ENCODE data around the gene PLPP3.

DNA sequence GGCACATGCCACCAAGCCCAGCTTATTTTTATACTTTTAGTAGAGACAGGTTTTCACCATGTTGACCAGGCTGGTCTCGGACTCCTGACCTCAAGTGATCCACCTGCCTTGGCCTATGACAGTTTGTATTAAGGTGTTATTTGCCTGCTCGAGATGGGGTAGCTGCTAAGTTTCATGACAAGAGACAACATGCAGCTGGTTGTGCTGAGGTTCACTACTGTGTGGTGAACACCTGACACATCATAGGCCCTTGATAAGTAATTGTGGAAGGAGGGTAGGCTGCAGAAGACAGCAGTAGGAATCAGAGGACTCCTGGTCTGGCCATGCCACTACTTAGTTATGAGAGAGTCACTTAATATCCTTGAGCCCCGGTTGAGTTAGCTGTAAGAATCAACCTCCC is 46.2 kb downstream of the PLPP3 start:
- TF ChIP-seq, protein P1, sequence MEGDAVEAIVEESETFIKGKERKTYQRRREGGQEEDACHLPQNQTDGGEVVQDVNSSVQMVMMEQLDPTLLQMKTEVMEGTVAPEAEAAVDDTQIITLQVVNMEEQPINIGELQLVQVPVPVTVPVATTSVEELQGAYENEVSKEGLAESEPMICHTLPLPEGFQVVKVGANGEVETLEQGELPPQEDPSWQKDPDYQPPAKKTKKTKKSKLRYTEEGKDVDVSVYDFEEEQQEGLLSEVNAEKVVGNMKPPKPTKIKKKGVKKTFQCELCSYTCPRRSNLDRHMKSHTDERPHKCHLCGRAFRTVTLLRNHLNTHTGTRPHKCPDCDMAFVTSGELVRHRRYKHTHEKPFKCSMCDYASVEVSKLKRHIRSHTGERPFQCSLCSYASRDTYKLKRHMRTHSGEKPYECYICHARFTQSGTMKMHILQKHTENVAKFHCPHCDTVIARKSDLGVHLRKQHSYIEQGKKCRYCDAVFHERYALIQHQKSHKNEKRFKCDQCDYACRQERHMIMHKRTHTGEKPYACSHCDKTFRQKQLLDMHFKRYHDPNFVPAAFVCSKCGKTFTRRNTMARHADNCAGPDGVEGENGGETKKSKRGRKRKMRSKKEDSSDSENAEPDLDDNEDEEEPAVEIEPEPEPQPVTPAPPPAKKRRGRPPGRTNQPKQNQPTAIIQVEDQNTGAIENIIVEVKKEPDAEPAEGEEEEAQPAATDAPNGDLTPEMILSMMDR (conservative IDR thresholded peaks at IDR 0.05 in 1 of 2, IDR thresholded peaks at IDR 0.05 in 1 of 2; ENCODE audit: low read depth in 1 of 2, low read length in 2 of 2) = no peak
- TF ChIP-seq EZH2 (IDR thresholded peaks at IDR 0.05; ENCODE audit: low read length, missing control alignments) = no peak

All from fibroblast of lung (primary cell).